Suppressor macrophage treated with lipopolysaccharide for 4 hours (primary cell): ENCODE measurements around the gene RABGAP1.

Source experiments
- DNase-seq: peaks from one replicate; pipeline ENCODE4 v3.0.0-alpha.2; 2020

RABGAP1 gene

DNA sequence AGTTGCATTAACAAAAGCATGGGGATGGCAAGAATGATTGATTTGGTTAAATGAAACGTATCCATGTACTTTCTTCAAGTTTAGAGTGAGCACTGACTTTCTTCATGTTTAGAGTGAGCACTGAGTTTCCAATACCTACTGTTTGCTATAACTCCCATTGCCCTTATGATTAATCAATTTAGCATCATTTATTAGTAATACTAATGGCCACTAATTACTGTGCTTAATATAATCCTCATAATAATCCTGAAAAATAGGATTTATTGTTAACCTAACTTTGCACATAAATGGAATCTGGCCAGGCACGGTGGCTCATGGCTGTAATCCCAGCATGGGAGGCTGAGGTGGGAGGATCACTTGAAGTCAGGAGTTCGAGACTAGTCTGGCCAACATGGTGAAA, 70.6 kb downstream of the RABGAP1 start:
- no peak for DNase-seq

DNA sequence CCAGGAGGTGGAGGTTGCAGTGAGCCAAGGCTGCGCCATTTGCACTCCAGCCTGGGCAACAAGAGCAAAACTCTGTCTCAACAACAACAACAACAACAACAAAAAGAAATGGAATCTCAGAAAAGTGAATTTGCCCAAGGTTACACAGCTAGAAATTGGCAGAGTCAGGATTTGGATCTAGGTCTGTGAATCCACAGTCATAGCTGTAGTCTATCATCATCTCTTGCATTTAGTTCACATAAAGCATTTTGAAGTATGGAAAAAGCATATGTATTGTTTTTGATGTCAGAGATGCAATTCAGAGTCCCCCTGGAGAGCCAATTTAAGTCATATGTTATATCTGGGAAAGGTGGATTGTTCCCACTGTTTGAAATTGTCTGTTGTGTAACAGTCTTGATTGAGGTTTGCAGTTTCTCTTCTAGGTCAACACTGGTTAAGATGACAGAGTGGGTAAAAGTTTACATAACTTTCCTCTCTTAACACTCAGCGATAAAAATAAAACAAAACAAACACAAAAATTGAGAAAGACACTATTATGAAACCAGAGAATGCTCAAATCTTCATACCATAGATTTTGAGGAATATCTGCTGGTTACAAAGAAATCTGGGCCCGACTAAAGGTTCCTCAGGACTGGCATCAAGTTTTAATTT, 71.2 kb downstream of the RABGAP1 start:
- no peak for DNase-seq

DNA sequence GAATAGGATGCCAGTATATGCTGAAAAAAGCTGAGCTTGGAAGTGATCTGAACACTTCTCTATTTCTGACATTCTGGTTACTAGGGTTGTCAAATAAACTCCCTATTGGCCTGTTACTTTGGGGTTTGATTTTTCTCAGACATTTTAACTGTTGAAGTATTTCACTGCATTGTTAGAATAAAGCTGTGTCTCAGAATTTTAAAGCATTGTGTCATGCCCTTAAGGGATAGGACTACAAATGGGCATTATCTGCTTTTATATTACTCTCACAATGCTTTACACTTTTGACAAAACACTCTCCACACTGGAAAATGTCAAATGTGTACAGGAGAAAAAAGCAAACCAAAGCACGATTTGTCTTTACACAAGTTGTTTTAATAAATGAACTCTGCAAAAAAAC, 75.8 kb downstream of the RABGAP1 start:
- DNase-seq = no peak

DNA sequence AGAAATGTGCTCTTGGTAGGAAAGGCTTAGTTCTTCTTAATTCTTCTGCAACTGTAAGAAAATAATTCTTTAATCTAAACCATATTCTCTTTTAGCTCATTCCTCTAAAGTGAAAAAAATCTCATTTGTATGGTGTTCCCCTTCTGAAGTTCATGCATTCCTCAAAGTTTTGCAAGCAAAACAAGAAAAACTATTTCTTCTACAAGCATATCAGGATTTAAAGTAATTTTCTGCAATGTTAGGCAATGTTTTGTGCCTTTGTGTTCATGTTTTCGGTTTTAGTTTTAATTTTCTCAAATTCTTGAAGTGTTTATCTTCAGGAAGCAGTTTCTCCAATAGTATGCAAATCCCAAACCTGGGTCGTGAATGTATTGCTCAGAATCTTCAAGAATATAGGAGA, 80.0 kb downstream of the RABGAP1 start:
- no peak for DNase-seq

DNA sequence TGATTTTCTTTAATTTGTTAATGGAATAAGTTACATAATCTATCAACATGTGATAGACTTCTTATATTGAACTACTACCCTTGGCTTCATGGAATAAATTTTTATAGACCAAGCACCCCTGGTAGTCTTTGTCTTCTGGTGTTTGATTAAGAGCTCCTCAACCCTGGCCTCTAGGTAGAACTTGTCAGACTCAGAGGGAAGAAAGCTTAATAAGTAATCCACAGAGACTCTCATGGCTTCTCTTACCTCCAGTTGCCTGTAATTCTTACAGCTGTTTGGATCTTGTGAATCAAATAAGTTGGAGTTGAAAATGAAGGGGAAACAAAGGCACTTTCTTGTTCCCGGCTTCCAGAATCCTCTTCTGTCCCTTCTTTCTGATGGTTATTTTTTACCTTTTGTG, 85.6 kb downstream of the RABGAP1 start:
- no peak for DNase-seq

DNA sequence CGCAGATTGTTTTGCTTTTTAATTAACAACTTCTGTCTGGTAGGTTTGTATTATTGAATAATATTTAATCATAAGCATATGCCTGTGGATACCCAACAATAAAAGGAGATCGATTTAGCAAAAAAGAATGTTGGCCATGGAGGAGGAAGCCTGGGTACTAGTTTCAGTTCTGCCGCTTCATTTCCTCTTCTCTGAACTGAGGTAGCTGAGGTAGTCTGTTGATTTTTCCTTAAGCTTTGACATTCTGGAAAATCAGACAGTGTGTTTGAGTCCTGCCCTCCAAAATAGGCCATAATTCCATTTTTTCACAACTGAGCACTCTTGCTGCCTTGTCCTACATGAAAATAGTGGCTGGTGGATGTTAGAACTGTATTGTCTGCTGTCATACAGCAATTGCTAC, 86.7 kb downstream of the RABGAP1 start:
- peak; percentile 13 for DNase-seq

DNA sequence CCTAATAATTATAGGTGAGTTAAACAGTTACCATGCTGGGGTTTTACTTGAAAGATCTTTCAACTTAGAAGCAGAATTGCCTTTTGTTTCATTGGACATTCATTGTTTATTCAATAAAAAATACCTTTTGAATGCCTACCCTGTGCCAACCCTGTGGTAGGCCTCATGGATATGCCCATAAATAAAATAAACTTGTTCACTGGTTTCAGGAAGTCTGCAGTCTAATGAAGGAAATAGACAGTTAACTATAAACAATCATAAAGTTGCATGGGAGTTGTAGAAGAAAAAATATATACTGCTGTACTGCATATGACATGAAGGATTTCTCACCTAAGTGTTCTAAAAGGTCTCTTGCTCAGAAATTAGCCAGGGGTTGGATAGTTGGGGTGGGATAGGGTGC, 87.3 kb downstream of the RABGAP1 start:
- DNase-seq = no peak

DNA sequence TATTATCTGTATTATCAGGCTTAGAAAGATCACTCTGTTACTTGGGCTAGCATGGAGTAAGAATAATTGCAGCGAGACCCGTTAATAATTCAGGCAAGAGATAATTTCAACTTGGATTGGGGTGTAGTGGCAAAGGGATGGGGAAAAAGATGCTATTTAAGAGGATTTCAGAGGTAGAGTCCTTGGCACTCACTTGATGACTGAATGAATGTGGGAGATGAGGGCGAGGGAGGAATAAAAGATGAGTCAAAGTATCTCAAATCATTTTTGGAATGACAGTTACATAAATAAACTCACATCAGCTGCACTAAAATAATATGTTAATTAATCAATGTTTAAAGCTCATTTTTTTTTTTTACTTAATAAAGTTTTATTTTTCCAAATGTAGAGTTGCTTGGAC, 88.2 kb downstream of the RABGAP1 start:
- no peak for DNase-seq

DNA sequence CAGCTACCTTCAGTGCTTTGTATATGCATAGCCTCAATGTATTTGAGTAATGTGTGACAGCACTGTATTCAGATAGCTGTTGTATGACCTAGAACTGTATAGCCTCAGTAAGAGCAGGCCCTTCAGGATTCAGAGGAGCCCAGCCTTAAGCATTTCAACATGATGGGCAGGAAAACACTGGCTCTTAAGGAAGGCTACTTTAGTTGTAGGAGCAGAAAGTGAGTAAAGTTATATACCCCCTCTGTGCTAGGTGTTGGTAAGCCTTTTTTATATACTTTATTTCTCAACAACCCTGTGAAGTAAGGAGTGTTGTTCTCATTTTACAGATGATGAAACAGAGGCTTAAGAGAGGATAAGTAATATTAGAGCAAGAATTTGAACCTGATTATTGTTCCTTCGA, 91.1 kb downstream of the RABGAP1 start:
- DNase-seq = no peak

DNA sequence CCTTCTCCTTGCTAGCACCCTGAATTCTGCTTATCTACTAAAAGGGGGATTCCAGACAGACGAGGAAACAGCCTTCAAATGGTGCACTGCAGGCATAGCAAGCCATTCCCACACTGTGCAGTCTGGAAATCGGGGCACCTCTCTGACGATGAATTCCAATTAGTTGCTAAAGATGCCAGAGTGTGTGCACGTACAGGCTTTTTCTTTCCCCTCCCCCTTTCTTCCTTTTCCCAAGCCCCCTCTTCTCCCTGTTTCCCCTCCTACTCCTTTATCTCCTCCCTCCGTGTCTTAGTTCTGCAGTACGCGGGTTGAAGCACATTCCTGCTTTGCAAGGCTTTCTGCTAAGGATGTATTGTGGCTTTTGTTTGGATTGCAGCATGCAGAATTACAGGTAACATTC, 92.5 kb downstream of the RABGAP1 start, which contains the start of gene GPR21:
Gene GPR21 (plus strand): TSS at position 316 of the 400 bp plus-strand sequence. CDS start 900 bp downstream, outside the sequence.
- no peak for DNase-seq

DNA sequence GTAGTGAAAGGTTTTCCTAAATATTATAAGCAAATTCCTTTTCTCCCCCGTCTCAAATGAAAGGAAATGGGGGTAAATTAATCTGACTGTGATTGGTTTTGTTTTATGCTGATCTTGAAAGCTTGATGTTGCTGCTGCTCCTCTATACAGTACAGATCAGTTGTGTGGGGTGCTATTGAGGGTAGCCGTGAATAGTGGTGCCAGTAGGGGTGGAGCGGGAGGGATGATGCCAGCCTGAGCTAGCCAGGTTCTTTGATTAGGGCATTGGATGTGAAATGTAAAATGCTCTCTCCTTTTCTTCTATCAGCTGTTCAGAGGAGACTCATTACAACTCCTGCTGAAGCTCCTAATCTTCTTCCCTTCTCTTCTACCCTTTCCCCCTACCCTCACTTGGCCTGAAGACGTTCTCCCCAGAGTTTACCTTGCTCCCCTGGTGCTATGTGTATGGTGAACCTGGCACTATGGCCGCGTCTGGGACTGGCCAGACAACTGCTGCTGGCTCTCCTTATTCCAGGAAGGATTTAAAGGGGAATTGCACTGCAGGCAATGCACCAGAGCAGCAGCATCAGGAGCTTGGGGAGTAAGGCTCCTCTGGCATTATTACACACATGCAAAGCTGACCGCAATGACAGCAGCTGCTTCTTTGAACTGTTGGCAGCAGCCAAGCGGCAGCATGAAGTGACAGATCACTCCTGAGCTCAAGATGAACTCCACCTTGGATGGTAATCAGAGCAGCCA, 93.2 kb downstream of the RABGAP1 start:
- no peak for DNase-seq

DNA sequence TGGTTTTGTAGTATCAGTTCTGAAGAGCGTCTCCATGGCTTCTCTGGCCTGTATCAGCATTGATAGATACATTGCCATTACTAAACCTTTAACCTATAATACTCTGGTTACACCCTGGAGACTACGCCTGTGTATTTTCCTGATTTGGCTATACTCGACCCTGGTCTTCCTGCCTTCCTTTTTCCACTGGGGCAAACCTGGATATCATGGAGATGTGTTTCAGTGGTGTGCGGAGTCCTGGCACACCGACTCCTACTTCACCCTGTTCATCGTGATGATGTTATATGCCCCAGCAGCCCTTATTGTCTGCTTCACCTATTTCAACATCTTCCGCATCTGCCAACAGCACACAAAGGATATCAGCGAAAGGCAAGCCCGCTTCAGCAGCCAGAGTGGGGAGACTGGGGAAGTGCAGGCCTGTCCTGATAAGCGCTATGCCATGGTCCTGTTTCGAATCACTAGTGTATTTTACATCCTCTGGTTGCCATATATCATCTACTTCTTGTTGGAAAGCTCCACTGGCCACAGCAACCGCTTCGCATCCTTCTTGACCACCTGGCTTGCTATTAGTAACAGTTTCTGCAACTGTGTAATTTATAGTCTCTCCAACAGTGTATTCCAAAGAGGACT, 94.2 kb downstream of the RABGAP1 start:
- DNase-seq = peak; percentile 6

DNA sequence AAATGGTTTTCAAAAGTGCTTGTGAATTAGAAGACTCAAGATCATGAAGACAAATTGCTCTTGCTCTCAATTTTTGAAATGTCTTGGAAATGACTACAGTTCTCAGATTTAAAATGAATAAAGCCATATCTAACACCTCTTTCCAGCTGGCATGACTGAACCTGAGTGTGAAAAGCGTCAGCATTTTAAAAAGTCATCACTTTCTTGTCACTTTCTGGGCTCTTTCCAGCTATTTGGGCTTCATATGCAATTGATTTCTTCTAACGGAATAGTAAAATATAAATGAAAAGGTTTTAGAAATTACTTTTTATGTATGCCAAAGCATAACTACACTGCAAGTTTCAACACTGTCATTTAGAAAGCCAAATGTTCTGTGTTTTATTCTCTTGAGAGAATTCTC, 95.0 kb downstream of the RABGAP1 start:
- DNase-seq = no peak

DNA sequence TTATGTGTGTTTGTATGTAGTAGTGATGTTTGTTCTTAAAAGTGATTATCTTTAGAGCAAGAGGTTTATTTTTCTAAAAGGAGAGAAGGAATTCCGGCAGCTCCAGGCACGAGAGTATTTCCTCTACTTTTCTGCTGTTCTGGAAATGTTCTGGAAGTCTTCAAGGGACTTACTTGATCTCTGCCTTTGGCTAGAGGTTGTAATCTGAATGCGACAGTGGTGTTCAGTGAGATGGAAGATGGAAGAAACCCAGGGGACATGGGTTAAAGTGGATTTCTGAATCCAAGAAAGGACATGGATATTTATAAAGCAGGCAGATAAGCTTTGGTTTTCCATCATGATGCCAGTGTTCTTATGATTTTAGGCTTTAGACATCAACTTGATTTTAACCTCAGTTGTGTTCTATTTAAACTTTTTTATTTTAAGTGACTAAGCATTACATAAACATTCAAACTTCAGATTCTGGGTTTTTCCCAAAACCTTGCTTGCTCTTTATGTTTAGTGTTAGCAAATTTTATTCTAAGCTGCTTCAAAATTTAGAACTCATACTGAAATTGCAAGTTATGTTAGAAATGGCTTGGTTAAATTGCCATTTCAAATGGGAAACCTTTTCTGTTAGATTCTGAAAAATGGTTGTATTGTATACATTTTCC, 96.2 kb downstream of the RABGAP1 start:
- peak; percentile 17 for DNase-seq

DNA sequence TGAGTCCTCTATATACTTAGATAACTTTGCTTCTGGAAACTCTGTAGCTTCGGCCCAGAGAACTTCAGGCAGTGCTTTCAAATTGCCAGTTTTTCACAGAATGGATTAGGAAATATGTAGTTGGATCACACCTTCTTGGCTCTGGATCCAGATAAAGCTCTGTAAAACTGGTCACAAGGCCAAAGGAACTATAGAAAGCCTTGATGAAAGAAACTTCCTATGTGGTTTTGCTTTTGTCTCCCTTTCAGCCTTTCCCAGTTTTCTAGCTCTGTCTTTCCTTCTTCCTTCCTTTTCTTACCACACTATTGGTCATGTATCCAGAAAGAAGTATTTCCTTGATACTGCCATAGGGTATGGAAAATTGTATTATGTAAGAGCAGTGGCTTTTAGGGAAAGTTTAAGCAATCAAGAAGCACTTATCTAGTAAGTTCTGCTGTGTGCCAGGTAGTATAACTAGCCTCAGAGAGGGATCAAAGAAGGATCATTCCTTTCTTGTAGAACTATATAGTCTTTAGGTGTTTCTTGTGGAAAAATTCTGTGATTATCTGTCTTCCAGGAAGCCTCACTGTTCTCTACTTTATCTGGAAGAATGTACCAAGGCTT, 98.9 kb downstream of the RABGAP1 start:
- no peak for DNase-seq

DNA sequence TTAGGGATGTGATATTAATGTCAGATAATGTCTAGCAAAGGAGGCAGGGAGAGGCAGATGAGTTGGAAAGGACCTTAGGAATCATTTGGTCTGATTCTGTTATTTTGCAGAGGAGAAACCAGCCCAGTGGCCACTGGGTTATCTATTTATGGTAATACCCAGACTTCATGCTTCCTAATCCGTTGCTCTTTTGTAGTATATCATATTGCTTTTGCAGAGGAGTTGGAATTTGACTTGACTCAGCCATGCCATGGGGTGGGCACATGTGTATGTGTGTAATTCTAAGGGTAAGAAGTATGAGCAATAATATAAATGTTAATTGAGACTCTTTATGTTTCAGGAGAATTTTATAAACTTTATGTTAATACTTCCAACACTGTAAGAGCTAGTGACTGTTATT, 100.0 kb downstream of the RABGAP1 start:
- no peak for DNase-seq

DNA sequence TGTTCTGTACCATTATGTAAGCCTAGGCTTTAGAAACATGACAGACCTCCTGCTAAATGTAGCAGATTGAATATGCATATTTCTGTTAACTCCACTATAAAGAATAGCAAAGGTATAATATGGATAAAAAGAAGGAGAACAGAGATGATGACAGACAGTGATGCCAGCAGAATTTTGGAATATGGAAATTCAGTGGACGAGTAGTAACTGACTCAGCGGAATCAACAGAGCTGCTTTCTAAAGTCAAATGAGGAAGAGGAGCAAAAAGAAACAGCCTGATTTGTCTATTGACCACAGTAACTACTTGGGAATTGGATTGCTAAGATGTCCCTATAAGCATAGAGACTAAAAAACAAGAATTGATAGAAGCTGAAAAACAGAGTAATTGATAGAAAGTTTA, 100.7 kb downstream of the RABGAP1 start:
- DNase-seq = no peak

DNA sequence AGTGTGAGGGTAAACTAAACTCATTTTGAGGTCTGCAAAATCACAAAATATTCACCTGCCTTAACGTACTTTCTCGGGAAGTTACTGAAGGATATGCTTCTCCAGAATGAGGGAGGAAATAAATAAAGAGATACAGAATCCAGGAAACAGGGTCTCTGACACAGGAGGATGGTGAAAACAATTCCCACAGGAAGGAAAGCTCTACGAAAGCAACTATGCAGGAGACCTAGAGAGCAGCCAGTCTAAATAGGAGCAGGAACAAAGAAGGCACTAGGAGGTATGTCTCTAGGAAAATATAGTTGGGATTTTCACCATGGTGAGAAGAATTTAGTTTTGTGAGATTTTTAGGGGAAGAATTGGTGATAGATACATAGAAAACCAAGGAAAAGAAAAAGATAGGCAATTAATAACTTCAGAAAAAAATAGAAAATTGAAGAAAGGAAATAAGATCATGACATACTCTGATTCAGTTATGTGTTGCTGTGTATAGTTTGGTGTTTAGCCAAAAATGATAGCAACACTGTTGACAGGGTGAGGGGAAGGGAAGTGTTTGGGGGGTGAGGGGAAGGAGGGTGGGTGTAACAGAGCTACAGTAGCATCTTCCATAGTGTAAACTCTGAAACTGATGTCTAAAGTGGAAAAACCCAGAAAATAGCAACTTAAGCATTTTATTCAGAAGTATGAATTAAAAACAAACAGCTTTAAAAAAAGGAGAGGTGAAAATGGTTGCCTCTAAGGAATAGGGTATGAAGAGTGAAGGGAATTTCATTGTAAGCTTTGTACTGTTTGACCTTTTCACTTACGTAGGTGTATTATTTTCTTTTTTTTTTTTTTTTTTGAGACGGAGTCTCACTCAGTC, 102.5 kb downstream of the RABGAP1 start:
- DNase-seq = no peak

DNA sequence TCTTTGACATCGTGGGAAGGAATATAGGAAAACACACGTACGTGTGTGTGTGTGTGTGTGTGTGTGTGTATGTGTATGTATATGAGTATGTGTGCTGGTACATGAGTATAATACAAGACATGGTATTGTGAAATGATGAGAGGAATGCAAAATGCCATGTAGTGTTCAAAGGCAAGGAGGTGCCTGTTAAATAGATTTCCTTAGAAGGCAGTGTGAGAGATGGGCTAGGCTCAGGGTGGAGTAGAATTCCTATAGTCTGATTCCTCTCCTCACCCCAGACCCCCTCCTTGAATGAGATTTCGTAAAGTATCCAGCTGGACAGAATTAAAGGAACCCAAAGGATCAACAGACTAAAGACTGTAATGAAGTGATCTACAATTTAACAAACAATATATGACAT, 103.8 kb downstream of the RABGAP1 start:
- no peak for DNase-seq

DNA sequence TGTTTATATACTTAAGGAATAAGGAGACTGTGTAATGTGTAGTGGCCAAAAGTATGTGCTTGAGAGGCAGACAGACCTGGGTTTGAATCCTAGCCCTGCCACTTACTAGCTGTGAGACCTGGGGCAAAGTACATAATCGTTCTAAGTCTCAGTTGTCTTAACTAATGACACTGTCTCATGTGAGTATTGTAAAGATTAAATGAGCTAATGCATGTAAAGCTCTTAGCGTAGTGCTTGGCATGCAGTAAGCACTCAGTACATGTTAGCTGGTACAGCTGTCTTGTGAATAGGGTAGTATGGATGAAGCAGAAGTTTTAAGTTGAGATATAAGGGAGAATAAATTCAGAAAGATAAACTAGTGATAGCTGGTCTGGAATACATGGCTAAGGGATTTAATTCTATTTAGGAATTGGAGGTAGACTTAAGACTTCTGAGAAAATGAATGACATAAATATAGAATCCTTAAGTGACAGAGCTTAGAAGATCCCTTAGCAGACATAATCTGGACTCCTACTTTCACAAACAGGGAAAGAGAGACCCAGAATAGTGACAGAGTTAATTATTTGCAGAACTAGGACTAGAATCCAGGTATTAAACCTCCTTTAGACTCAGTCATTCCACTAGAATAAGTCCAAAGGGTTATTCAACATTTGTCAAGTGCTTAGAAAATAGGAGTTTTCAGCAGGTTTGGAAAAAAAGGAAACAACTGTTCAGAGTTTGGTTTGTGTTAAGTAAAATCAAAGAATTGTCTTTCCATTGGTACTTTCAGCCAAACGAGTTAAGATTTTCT, 105.8 kb downstream of the RABGAP1 start:
- DNase-seq = no peak

DNA sequence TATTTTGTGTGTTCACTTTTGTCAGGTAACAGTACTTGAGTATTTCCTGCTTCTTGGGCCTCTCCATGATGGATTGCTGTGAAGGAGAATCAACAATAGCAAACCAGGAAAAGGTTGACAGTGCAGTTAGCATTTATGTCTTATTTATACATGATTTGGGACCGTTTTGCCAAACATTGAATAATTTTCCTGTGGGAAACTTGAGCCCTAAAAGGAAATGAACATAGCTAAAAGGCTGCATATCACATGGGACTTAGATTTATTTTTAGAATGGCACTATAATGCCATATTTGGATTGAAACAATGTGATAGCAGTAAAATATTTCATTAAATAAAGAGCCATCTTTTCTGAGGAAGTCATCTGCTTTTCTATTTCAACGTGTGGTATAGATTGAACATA, 107.9 kb downstream of the RABGAP1 start:
- no peak for DNase-seq
